IgD-negative memory B cell (primary cell): Measurements from ENCODE around the gene ERCC5. TPM values are rescaled to one million over a fixed set of nuclear protein-coding genes. Genes with fewer than 3 reads are reported as not detected.

Experiments used
- H3K27ac Mint-ChIP-seq, 3 donors: one replicate each; pipeline ENCODE4 v1.8.0; 2020 to 2022; ENCODE audit warnings: mild to moderate bottlenecking in 3 of 3, mixed read lengths in 3 of 3, moderate library complexity in 1 of 3
- H3K27me3 Mint-ChIP-seq: one replicate; pipeline ENCODE4 v1.8.0; 2021; ENCODE audit warnings: mixed read lengths
- H3K36me3 Mint-ChIP-seq: one replicate; pipeline ENCODE4 v1.8.0; 2020; ENCODE audit warnings: mild to moderate bottlenecking, mixed read lengths
- H3K4me1 Mint-ChIP-seq, 3 donors: one replicate each; pipeline ENCODE4 v1.8.0; 2020 to 2022; ENCODE audit warnings: mixed read lengths in 3 of 3, mild to moderate bottlenecking in 1 of 3
- H3K4me3 Mint-ChIP-seq, 4 donors: one replicate each; pipeline ENCODE4 v1.8.0; 2020 to 2022; ENCODE audit warnings: mild to moderate bottlenecking in 4 of 4, mixed read lengths in 4 of 4, moderate library complexity in 3 of 4
- H3K9me3 Mint-ChIP-seq, 3 donors: one replicate each; pipeline ENCODE4 v1.8.0; 2020 to 2021; ENCODE audit warnings: mixed read lengths in 3 of 3, mild to moderate bottlenecking in 1 of 3
- polyA plus RNA-seq: library from polyadenylated mRNA; unstranded; fragments of 300-500 nt; fragmentation: Illumina TruSeq; gene quantifications from one replicate; pipeline ENCODE4 v1.2.3, GENCODE V29; 2021

ERCC5 gene
- polyA plus RNA-seq, 1 donor from 2014 or later = 42.4 TPM

DNA sequence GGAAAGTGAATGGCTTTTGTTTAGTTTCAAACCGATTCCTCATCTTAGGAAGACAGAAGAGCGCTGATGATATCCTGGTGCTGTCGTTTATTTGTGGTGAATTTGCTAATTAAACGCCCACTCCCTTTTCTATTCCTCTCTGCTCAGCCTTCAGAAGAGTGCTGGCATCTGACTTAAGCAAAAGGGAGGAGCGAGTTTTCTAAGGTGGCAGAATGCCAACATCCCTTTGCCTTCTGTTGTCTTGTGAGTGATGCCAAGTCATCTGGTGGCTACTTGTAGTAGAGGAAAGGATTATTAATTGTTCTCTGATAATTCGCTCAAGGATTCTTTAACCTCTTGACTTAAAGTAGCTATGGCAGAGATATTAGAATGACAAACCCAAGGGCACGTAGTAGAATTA is 68.1 kb downstream of the ERCC5 start:
- Mint-ChIP-seq H3K9me3 (peaks cover 0 to 4% (median 0%) of the 10 kb centered on the region in 3 donors), H3K36me3 (peaks cover 2% of the 10 kb centered on the region), H3K27me3 (no peaks in the 10 kb centered on the region), H3K4me3 (no peak overlapping the region), H3K4me1 (peaks cover 0 to 1% (median 0%) of the 10 kb centered on the region in 3 donors), H3K27ac (no peak overlapping the region)

DNA sequence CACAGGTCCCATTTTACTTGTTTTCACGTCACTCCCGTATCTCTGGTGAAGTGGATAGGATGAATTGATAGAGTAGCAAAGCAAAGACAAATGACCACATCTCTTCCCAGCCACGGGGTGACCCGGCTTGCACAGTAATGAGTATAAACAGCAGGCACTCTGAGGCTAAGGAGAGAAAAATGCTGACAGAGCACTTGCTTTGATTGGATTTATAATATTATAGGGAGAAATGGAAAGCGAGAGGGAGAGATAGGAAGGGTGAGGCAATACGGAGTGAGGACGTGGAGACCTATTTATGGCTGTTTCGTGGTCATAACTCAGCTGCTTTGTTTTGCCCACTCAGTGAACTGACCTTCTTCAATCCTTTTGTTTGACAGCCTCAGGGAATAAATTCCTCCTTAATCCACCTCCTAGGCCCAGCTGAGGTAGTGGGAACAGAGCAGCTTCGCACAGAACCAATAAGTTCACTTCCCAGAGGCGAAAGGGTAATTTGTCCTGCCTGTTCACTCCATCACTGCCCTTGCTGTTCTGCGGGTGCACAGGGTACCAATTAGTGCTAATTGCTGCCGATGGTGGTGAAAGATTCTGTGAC is 68.6 kb downstream of the ERCC5 start:
- Mint-ChIP-seq H3K27me3 (no peaks in the 10 kb centered on the region), H3K4me3 (no peak overlapping the region), H3K9me3 (peaks cover 0 to 4% (median 0%) of the 10 kb centered on the region in 3 donors)

DNA sequence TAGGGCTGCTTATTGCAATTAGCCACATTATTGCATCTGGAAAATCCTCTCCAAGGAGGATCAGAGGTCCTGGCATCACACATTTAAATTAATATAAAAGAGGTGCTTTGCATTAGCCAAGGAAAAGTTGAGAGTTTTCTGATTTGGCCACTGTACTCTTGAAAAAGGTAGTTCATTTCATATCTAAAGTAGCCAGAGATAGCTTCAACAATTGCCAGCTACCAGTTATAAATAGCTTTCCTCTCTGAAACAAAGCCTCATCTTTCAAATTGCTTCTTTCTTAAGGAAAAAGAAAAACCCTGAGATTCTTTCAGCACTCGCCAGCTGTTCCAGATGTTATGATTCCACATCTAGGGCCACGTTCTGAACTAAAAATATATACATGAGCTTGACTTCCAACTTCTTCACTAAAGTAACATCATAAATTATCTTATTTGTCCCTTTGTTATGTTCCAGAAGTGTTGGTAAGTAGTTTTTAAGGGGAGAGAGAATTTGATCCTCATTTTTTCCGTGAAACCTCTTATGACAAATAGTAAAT is 69.6 kb downstream of the ERCC5 start:
- H3K27ac Mint-ChIP-seq = no peak overlapping the region
- H3K4me3 Mint-ChIP-seq = no peak overlapping the region
- H3K9me3 Mint-ChIP-seq = peaks cover 0 to 4% (median 0%) of the 10 kb centered on the region in 3 donors
- no peaks in the 10 kb centered on the region for H3K27me3 Mint-ChIP-seq
- peaks cover 2% of the 10 kb centered on the region for H3K36me3 Mint-ChIP-seq
- peaks cover 0 to 1% (median 0%) of the 10 kb centered on the region in 3 donors for H3K4me1 Mint-ChIP-seq

More for the DNA sequence above, 68.6 kb downstream of the ERCC5 start:
- H3K27ac Mint-ChIP-seq = no peak overlapping the region
- H3K4me1 Mint-ChIP-seq = peaks cover 0 to 1% (median 0%) of the 10 kb centered on the region in 3 donors
- peaks cover 2% of the 10 kb centered on the region for H3K36me3 Mint-ChIP-seq

DNA sequence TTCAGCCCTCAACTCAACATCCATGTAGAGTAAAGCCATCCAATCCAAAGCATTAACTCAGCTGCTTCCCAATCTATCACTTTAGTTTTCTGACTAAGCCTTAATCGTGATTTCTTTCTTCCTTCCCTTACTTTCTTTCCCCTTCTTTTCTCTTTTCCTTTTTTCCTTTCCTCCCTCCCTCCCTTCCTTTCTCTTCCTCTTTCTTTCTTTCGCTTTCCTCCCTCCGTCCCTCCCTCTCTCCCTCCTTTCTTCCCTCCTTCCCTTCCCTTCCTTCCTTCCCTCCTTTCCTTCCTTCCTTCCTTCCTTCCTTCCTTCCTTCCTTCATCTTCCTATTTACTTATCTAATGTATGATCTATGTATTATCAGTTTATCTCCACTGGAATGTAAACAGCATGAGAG is 71.2 kb downstream of the ERCC5 start:
- no peak overlapping the region for H3K4me3 Mint-ChIP-seq
- no peak overlapping the region for H3K27ac Mint-ChIP-seq
- peaks cover 0 to 4% (median 0%) of the 10 kb centered on the region in 3 donors for H3K9me3 Mint-ChIP-seq
- peaks cover 0 to 1% (median 0%) of the 10 kb centered on the region in 3 donors for H3K4me1 Mint-ChIP-seq
- peaks cover 2% of the 10 kb centered on the region for H3K36me3 Mint-ChIP-seq
- H3K27me3 Mint-ChIP-seq = no peaks in the 10 kb centered on the region

DNA sequence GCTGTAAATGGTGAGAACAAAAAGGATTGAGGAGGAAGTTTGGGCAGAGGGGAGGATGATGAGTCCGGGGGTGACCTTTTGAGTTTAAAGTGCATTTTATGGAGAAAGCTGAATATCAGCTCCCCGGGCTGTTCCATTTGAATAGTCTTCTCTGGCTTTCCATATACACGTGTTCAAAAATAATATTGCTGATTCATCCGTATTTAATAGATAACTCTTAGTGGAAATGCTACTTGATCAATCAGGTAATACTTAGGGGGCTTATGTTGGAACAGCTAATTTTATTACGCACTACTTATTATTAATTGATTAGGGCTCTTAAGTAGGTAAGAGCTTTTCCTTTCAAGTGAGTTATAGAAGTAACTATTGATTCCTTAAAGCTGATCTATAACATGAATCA is 76.4 kb downstream of the ERCC5 start:
- Mint-ChIP-seq H3K27me3 (no peaks in the 10 kb centered on the region), H3K9me3 (peaks cover 8 to 17% (median 15%) of the 10 kb centered on the region in 3 donors), H3K27ac (no peak overlapping the region)

More for the DNA sequence above, 76.4 kb downstream of the ERCC5 start:
- Mint-ChIP-seq H3K4me3 (no peak overlapping the region), H3K4me1 (no peaks in the 10 kb centered on the region), H3K36me3 (no peaks in the 10 kb centered on the region)

Other genes starting within 250 kb of the ERCC5 start
- 21.4 TPM for gene TPP2, start 249.0 kb upstream of the ERCC5 start, polyA plus RNA-seq
- gene METTL21C, start 151.0 kb upstream of the ERCC5 start, polyA plus RNA-seq = not detected
- 12.1 TPM for gene TEX30, start 72.2 kb upstream of the ERCC5 start, polyA plus RNA-seq
- gene POGLUT2, start 47.1 kb upstream of the ERCC5 start, polyA plus RNA-seq = 0.44 TPM
- gene BIVM, start 46.9 kb upstream of the ERCC5 start, polyA plus RNA-seq = 6.1 TPM
- gene SLC10A2, start 220.4 kb downstream of the ERCC5 start, polyA plus RNA-seq = not detected